WERI-Rb-1 (cell line): ENCODE measurements around the gene LGALS13.

Source experiments
- DNase-seq: peaks from one replicate; pipeline ENCODE4 v3.0.0-alpha.2; 2020
- H3K27ac ChIP-seq: fragments of 250-450 bp; sonication (Bioruptor Pico); 2 replicates; pipeline ENCODE4 v1.5.1; 2020; ENCODE audit warnings: mild to moderate bottlenecking, moderate library complexity
- H3K27me3 ChIP-seq: fragments of 250-450 bp; sonication (Bioruptor Pico); 2 replicates; pipeline ENCODE4 v1.5.1; 2021; ENCODE audit warnings: mild to moderate bottlenecking, low read depth, moderate library complexity; ENCODE audit not compliant: insufficient read depth, severe bottlenecking
- H3K36me3 ChIP-seq: fragments of 250-450 bp; sonication (Bioruptor Pico); 2 replicates; pipeline ENCODE4 v1.5.1; 2020; ENCODE audit warnings: mild to moderate bottlenecking, moderate library complexity
- H3K4me3 ChIP-seq: 2 replicates; pipeline ENCODE4 v1.5.1; 2011; ENCODE audit warnings: low read depth, mild to moderate bottlenecking, control low read depth, low read length
- H3K9me3 ChIP-seq: fragments of 250-450 bp; sonication (Bioruptor Pico); 2 replicates; pipeline ENCODE4 v1.5.1; 2021; ENCODE audit warnings: mild to moderate bottlenecking, moderate library complexity; ENCODE audit not compliant: severe bottlenecking
- TF ChIP-seq, protein P1 (sequence below): IDR thresholded peaks from 2 replicates; pipeline ENCODE4 v1.5.1; 2011; ENCODE audit warnings: low read depth, mild to moderate bottlenecking, control low read depth, inconsistent platforms, low read length

LGALS13 gene

DNA sequence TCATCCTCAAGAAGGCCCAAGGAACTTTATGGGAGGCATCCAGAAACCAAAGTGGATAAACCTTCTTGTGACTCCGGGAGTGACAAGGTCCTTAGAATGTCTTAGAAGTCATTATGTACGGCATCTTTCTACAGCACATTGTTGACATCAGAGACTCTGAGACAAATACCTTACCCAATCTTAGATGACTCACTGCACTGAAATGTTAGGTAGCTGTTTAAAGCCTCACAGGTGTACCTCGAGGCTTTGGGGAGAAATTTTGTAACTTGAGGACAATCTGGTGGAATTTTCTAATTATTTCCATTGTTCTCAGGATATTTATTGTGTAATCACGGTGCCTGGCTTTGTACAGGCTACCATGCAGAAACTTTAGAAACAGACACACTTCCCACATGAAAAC lies 14.8 kb upstream of the LGALS13 start:
- TF ChIP-seq, protein P1, sequence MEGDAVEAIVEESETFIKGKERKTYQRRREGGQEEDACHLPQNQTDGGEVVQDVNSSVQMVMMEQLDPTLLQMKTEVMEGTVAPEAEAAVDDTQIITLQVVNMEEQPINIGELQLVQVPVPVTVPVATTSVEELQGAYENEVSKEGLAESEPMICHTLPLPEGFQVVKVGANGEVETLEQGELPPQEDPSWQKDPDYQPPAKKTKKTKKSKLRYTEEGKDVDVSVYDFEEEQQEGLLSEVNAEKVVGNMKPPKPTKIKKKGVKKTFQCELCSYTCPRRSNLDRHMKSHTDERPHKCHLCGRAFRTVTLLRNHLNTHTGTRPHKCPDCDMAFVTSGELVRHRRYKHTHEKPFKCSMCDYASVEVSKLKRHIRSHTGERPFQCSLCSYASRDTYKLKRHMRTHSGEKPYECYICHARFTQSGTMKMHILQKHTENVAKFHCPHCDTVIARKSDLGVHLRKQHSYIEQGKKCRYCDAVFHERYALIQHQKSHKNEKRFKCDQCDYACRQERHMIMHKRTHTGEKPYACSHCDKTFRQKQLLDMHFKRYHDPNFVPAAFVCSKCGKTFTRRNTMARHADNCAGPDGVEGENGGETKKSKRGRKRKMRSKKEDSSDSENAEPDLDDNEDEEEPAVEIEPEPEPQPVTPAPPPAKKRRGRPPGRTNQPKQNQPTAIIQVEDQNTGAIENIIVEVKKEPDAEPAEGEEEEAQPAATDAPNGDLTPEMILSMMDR, result no peak
- H3K27ac ChIP-seq, result no peak overlapping the region
- no peaks in the 10 kb centered on the region for H3K36me3 ChIP-seq
- peaks cover 70% of the 10 kb centered on the region for H3K27me3 ChIP-seq
- DNase-seq, result no peak
- H3K4me3 ChIP-seq, result no peak overlapping the region
- H3K9me3 ChIP-seq, result no peaks in the 10 kb centered on the region

DNA sequence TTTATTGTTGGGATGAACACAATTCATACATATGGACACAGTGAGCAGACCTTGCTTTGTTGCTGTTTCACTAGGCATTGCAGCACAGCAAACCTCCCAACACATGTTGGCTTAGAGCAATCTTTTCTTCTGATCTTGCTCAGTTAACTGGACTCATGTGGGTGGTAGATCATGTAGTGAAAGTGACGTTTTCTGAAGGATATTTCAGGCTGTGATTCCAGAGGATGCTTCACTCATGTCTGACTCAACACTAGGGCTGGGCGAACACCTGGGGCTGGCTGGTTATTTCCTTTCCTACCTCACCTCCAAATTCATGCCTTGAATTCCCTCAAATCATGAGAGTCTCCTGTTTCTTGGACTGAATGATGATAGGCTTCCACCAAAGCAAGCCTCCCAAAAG lies 14.3 kb upstream of the LGALS13 start:
- Histone ChIP-seq H3K9me3 (no peaks in the 10 kb centered on the region), H3K36me3 (no peaks in the 10 kb centered on the region), H3K27ac (no peak overlapping the region), H3K4me3 (no peak overlapping the region), H3K27me3 (peaks cover 72% of the 10 kb centered on the region)
- DNase-seq, result no peak
- TF ChIP-seq, protein P1, result no peak

DNA sequence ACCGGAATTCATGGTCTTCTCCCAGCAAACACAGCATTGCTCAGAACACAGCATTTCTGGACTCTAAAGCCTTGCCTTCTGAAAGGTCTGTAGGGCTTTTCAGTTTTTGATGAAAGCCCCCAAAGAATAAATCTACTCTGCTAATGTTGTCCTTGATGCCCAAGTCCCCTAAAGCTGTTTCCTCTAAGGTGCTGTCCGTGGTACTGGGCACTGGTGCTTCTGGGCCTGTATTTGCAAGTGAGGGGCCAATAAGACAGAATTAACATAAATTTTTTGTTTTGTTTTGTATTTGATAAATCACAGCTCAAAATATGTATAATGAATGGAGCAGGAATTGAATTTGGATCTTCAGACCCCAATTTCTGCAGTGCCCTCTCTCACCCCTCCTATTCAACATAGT lies 12.1 kb upstream of the LGALS13 start:
- DNase-seq, result no peak
- H3K27me3 ChIP-seq, result peaks cover 77% of the 10 kb centered on the region
- H3K9me3 ChIP-seq, result no peaks in the 10 kb centered on the region
- TF ChIP-seq, protein P1, result no peak
- H3K4me3 ChIP-seq, result no peak overlapping the region
- no peak overlapping the region for H3K27ac ChIP-seq
- H3K36me3 ChIP-seq, result no peaks in the 10 kb centered on the region

DNA sequence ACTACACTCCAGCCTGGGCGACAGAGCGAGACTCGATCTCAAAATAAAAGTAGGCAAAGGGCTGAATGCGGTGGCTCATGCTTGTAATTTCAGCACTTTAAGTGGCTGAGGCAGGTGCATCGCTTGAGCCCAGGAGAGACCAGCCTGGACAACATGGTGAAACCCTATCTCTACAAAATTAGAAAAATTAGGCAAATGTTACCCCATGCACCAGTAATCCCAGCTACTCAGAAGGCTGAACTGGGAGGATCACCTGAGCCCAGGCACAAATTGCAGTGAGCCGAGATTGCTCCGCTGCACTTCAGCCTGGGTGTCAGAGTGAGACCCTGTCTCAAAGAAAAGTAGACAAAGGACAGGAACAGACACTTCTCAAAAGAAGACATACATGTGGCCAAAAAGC lies 9.9 kb upstream of the LGALS13 start:
- H3K4me3 ChIP-seq, result no peak overlapping the region
- no peaks in the 10 kb centered on the region for H3K36me3 ChIP-seq
- H3K27me3 ChIP-seq, result peaks cover 85% of the 10 kb centered on the region
- H3K9me3 ChIP-seq, result no peaks in the 10 kb centered on the region
- TF ChIP-seq, protein P1, result no peak
- no peak for DNase-seq
- no peak overlapping the region for H3K27ac ChIP-seq

DNA sequence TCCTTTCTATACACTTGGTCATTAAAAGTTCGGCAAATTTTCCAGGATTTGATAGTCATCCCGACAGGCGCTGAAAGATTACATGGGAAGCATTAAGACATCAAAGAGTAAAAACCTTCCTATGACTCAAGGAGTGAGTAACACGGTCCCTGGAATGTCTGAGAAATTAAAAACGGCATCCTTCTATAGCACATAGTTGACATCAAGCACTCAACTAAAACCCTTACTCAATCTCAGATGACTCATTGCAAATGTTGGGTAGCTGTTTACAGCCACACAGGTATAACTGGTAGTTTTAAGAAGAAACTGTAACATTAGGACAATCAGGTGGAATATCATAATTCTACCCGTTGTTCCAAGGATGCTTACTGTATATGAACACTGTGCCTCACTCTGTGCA lies 6.4 kb upstream of the LGALS13 start:
- H3K4me3 ChIP-seq, result no peak overlapping the region
- peaks cover 86% of the 10 kb centered on the region for H3K27me3 ChIP-seq
- DNase-seq, result no peak
- H3K27ac ChIP-seq, result no peak overlapping the region
- H3K9me3 ChIP-seq, result peaks cover 5% of the 10 kb centered on the region
- no peaks in the 10 kb centered on the region for H3K36me3 ChIP-seq
- TF ChIP-seq, protein P1, result no peak

DNA sequence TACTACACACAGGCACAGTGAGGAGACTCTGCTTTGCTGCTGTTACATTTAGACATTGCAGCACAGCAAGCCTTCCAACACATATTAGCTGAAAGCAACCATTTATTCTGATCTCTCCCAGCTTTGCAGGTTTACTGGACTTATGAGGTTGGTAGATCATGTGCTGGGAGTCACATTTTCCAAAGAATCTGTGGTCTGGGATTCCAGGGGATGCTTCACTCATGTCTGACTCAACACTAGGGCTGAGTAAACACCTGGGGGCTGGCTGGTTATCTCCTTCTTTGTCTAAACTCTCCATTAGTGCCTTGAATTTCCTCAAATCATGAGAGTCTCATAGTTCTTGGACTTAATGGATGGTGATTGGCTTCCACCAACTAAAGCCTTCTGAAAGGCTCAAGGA lies 5.4 kb upstream of the LGALS13 start:
- no peak overlapping the region for H3K4me3 ChIP-seq

More for the DNA sequence above, 5.4 kb upstream of the LGALS13 start:
- TF ChIP-seq, protein P1, result no peak
- no peaks in the 10 kb centered on the region for H3K36me3 ChIP-seq
- H3K9me3 ChIP-seq, result peaks cover 9% of the 10 kb centered on the region
- no peak for DNase-seq
- H3K27ac ChIP-seq, result no peak overlapping the region
- H3K27me3 ChIP-seq, result peaks cover 85% of the 10 kb centered on the region
